ENCODE measurements around the gene LILRB3.

DNA sequence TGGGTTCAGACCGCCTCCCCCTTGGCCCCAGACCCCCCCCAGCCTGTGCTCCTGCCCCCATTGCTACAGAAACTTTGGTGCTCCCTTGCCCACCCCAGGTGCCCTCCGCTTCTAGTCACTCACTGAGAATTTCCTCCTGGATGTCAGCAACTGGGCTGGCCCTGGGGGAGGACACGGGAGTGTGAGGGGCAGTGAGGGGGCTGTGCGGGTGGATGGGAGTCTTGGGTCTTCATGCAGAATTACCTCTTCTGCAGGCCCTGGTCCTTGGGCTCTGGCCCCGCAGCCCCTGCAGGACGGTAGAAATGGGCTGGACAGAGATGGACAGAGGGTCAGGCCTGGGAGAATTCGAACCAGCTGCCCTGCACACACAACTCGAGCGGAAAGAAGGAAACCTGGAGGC is 29.4 kb upstream of the LILRB3 start:
- TF ChIP-seq, protein P1, sequence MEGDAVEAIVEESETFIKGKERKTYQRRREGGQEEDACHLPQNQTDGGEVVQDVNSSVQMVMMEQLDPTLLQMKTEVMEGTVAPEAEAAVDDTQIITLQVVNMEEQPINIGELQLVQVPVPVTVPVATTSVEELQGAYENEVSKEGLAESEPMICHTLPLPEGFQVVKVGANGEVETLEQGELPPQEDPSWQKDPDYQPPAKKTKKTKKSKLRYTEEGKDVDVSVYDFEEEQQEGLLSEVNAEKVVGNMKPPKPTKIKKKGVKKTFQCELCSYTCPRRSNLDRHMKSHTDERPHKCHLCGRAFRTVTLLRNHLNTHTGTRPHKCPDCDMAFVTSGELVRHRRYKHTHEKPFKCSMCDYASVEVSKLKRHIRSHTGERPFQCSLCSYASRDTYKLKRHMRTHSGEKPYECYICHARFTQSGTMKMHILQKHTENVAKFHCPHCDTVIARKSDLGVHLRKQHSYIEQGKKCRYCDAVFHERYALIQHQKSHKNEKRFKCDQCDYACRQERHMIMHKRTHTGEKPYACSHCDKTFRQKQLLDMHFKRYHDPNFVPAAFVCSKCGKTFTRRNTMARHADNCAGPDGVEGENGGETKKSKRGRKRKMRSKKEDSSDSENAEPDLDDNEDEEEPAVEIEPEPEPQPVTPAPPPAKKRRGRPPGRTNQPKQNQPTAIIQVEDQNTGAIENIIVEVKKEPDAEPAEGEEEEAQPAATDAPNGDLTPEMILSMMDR (IDR thresholded peaks at IDR 0.05; ENCODE audit: low read depth, low read length), result no peak
- TF ChIP-seq POLR2A (IDR thresholded peaks at IDR 0.05; ENCODE audit: extremely low read depth, insufficient read length) (no peak), MYC (IDR thresholded peaks at IDR 0.05; ENCODE audit: low read depth, low read length) (no peak)

All from NB4 (cell line).